ENCODE measurements around the gene FSIP1.
"Not testable (repeated sequence)": the region's sequence is repeated elsewhere in the genome, so short reads cannot be mapped to it uniquely, and the experiment has no call there.

FSIP1 gene

GRCh38 chr15:39782441-39783138 is at the start of gene FSIP1:
Gene FSIP1 (minus strand): TSS chr15:39782841. CDS start chr15:39776524, 6,317 bp downstream.
- DNase-seq, result peak; percentile 98

- no peak for DNase-seq
Observed at GRCh38 chr15:39830166-39830565, 47.5 kb upstream of the FSIP1 start.

GRCh38 chr15:39828374-39828931 is 45.8 kb upstream of the FSIP1 start:
- DNase-seq, result peak; percentile 25

DNA sequence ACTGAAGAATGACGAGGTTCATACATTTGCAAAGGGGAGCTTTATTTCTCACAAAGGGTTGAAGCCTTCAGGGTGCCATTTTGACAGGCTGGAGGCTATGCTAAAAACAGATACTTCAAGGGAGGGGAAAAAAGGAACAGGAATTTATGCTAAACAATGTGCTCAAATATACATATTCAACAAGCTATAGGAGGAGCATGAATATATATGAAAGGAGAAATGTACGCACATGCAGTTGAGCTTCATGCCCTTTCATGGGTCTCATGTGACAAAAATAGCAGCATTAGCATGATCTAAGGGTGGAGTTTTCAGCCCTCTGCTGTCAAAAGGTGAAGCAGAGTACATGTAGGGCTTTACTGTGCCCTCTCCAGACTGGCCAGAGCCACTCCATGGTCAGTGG is 44.3 kb upstream of the FSIP1 start:
- DNase-seq, result no peak

DNA sequence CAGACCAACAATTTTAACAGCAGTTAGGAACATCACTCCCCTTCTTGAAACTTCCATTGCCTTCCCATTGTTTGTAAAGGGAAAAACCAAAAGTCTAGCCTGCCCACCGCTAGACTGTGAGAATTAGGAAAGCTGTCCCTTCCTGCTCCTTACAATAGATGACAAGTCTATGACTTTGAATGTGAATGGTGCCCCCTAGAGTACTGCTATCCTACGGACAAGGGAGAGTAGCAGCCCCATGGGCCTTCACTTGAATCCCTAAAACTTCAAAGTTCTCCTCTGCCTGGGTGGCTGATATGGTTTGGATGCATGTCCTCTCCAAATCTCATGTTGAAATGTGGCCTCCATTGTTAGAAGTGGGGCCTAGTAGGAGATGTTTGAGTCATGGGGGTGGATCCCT is 41.0 kb upstream of the FSIP1 start:
- no peak for DNase-seq

DNA sequence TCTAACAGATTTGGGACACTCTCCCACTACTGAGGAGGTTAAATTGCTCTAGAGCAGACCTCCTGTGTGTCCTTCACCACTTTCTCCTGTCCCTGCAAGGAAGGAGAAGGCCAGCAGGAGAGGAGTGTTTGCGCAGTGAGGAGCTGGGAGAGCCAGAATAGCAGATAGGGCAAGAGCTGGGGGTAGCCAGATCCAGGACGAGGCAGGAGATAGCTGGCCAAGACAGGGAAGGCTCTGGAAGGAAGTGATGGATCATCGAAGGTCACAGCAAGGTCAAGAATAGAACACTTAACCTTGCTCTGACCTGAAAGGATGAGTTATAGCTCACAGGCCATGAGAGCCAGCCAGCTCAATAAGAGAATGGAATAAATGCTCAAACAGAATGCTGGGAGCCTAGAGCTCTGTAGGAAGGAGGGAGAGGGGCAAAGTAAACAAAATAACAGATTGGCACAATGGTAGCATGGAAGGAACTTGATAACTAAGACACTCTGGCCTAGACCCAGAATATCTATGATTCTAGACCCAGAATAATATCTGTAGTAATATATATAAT is 37.5 kb upstream of the FSIP1 start:
- no peak for DNase-seq

DNA sequence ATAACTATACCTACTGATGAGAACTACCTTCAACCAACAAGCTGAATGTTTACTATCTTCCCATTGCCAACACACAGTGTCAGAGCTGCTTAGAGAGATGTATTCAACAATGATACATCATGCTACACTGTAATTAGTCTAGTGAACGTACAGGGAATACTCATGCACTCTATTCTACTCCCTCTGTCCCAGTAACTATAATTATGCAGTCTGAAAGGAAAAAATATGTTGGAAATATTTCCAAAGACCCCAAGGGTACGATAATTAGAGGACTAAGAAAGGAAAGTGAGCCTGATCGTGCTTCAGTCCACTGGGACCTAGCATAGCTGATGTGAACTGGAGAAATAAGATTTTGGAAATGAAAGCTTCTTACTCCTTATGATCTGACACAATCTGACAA is 36.9 kb upstream of the FSIP1 start:
- no peak for DNase-seq

DNA sequence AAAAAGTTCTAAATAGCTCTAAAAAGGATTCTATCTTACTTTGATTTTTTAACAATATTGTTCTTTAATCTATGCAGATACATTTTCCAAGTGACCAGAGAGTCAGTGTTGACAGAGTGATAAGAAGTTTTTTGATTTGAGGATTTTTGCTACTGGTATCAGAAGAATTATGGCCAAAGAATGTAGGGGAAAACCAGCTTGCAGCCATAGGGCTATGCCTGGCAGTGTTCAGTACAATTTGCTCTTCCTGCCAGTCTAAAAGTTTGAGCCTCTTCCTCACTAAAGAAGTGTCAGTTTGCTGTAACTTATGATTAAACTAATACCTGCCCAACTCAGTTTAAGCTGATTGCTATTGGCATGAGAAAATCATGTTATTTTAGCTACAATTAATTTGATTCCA is 35.3 kb upstream of the FSIP1 start:
- DNase-seq, result no peak

GRCh38 chr15:39814489-39814888 is 31.8 kb upstream of the FSIP1 start:
- DNase-seq, result no peak

GRCh38 chr15:39812651-39813050 is 30.0 kb upstream of the FSIP1 start:
- DNase-seq, result not testable (repeated sequence)

GRCh38 chr15:39808909-39809308 is 26.3 kb upstream of the FSIP1 start:
- DNase-seq, result no peak

GRCh38 chr15:39807791-39808190 is 25.1 kb upstream of the FSIP1 start:
- no peak for DNase-seq

DNA sequence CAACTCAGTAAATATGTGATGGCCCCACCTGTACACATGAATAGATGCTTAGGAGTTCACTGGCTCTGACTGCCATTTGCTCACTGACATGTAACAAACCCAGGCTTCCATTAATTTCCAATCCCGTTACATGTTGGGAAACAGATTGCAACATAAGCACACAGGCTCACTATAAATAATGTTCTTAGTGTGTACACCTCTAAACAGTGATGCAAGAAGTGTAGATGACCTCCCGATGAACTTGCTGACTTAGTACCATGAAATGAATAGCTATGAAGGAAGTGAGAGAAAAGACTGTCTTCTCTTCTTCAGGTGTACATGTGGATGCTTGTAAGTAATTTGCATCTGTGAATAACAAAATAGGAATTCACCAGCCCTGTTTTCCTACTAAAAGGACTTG is 21.4 kb upstream of the FSIP1 start:
- no peak for DNase-seq

- no peak for DNase-seq
Observed at GRCh38 chr15:39803016-39803415, 20.4 kb upstream of the FSIP1 start.

DNA sequence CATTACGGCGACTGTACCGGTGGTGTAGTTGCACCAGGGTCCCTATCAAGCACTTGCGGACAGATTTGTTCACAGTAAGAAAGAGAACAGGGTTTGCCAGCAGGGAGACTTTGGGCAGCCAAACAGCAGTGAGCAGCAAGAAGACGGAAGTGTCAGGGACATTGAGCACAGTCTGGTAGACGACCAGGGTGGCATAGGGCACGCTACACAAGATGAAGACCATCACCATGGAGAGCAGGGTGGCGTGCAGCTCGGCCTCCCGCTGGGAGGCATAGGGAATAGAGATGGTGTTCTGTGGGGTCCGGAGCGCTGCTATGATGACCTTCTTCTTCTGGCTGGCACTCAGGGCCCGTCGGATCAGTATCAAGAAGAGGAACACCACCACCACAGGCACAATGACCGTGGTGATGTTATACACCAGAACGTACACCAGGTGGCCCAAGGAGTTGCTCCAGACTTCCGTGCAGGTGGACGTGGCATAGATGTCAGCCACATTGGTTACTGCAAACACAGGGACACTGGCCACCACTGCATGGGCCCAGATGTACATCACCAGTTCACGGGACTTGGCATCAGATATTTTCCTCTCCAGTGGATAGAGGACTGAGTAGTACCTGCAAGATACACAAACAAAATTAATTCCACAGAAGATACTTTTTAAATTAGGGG is 19.1 kb upstream of the FSIP1 start:
- DNase-seq, result no peak

- DNase-seq, result no peak
Observed at GRCh38 chr15:39799552-39800011, 16.9 kb upstream of the FSIP1 start.

DNA sequence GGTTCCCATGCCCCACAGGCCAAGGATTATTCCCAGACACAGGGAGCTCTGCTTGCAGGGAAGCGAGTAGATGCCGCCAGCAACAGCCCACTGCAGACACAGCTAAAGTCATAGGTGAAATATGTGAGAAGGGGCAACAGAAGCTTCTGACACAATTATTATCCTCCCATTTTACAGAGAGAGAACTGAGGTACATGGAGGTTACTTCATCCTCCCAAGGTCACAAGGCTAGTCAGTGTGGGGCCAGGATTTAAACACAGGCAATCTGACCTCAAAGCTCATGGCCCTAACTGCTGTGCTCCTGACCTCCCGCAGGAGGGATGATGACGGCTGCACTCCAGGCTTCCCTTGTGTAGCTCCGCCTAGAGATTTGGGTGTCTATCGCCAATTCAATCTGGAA is 15.7 kb upstream of the FSIP1 start:
- DNase-seq, result no peak

DNA sequence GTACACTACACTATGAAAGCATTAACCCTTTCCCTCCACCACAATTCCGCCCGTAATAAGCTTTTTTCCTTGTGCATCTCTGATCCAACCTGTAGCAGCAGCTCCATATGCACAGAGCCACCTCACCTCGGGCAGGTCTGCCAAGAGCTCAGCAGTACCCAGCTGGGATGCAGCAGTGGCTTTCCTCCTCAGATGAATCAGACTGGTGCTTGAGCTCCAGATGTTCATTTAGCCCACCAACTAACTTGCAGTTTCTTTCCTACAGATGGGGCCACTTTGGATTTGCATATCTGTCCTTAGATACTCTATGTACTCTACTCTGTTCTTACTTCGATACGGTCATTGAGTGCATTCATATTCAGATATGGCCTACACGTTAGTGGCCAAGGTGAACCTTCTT is 14.8 kb upstream of the FSIP1 start:
- no peak for DNase-seq

DNA sequence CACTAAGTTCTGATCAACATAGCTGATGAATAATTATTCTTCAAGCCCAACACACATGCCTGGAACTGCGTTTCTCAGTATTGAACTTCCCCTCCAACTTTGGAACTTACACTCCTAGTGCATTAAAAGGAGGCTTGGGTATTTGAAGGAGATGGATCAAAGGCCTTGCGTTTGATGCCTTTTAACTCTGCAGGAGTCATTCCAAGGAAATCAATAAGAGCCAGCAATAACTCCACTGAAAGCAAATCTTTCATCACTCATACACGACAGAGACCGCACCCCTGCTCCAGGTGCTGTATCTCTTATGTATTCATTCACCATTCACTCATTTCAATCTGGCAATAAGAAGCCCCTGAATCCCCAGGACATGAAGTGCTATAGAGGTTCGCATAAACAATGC is 14.0 kb upstream of the FSIP1 start:
- DNase-seq, result no peak

- DNase-seq, result no peak
Observed at GRCh38 chr15:39795486-39795885, 12.8 kb upstream of the FSIP1 start.

DNA sequence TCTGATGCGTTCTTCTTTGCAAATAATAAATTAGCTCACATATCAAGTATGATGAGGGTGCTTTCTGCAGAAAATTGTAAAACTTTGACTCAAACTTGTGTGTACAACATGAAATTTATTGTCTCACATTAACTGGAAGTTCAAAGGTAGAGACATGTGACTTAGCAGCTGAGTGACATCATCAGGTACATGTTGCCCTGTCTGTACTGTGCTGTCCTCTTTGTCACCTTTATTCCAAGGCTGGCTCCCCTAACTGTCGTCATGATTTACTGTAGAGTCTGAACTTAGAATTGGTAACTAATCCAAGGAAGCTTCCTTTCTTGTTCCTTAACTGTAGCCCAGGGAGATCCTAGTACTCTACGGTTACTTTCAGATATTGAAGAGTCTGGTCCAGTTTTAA is 12.3 kb upstream of the FSIP1 start:
- no peak for DNase-seq

DNA sequence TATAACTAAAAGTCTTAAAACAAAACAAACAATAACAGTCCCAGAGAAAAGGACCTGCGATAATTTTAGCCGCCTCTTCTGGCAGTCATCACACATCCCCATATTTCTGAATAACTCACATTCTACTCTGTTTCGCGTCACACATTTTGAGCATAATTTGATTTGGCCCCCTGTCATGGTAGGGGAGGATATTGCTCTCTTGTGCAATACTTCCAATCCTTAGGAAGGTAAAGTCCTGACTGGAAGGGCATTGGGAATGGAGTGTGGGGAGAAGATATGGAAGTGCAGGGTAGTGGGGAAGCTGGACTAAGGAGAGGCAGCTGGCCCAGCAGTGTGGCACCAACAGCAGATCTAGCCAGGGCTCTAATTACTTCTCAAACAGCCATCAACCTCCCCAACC is 11.3 kb upstream of the FSIP1 start:
- DNase-seq, result no peak

DNA sequence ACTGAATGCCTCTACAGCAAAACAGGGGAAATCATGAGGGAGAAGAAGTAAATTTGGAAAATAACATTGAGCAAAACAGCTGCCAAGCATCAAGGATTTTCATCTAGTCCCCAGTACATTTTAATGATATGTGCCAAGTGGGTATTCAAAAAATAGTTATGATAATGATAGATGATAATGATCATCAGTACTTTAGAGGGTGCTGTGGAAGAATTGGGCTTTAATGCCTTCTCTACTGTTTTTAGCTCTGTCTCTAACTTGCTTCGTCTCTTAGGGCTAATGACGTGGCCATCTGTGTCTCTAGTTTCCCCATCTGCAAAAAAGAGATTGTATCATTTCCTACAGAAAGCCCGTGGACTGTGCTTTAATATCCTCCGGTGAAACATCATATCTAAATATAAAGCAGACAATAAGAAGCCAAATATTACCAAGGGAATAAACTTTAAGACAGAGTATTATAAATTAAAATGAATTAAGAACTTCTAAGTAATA is 10.2 kb upstream of the FSIP1 start:
- no peak for DNase-seq

All from right hindlimb (tissue), 1 donor.